SK-N-MC (cell line): ENCODE measurements around the gene PRICKLE1.

ENCODE experiments used
- EZH2 ChIP-seq: fragments of 200-600 bp; sonication (generic); IDR thresholded peaks from one replicate; pipeline ENCODE4 v1.6.1; 2017; ENCODE audit warnings: antibody characterized with exemption
- FOXP2 ChIP-seq: optimal IDR thresholded peaks from 2 replicates; pipeline ENCODE3; 2011; ENCODE audit warnings: mild to moderate bottlenecking, moderate library complexity; ENCODE audit not compliant: insufficient read depth; ENCODE audit errors: extremely low read length, control extremely low read depth
- POLR2AphosphoS5 ChIP-seq: IDR thresholded peaks from 2 replicates; pipeline ENCODE4 v1.6.1; 2012; ENCODE audit warnings: mild to moderate bottlenecking, low read depth, low read length, borderline replicate concordance

DNA sequence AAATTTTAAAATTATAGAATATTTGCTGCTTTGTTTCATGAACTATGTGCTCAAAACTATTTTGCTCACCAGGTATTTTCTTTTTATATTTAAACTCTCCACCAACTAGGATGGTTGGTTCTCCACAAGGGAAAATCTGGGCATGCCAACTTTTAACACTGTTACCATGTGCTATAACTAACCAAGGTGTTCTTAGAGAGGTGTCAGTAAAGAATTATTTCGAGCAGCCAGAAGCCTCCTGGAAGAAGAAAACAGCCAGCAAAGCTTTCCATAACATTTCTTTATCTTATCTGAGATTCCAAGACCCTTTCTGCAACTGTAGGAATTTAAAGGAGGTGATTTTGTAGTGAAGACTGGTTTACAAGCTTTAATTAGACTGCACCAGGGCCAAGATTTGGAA, 97.3 kb downstream of the PRICKLE1 start:
- TF ChIP-seq POLR2AphosphoS5 = no peak
- no peak for TF ChIP-seq EZH2
- no peak for TF ChIP-seq FOXP2
